Tibial nerve (tissue), 4 donors: ENCODE results near the gene METTL18. TPM values are rescaled to one million over a fixed set of nuclear protein-coding genes. Genes with fewer than 3 reads are reported as not detected.

Experiments used
- DNase-seq, 2 donors: peaks; one replicate each; pipeline ENCODE4 v3.0.0-alpha.2; 2019; ENCODE audit warnings: low spot score in 2 of 2
- H3K27ac ChIP-seq, 4 donors: fragments of 200-600 bp; sonication (generic) in 3 of 4; one replicate each; pipeline ENCODE4 v1.5.1; 2017 to 2019; ENCODE audit warnings: mild to moderate bottlenecking in 1 of 4
- H3K27me3 ChIP-seq, 2 donors: fragments of 200-600 bp; sonication (generic) in 1 of 2; one replicate each; pipeline versions ENCODE4 v1.5.1 to v1.6.0; 2017 to 2019
- H3K36me3 ChIP-seq, 3 donors: fragments of 200-600 bp; sonication (generic); one replicate each; pipeline ENCODE4 v1.5.1; 2018 to 2019
- H3K4me1 ChIP-seq, 4 donors: fragments of 200-600 bp; sonication (generic) in 3 of 4; one replicate each; pipeline ENCODE4 v1.5.1; 2017 to 2019
- H3K4me3 ChIP-seq, 4 donors: fragments of 200-600 bp; sonication (generic) in 3 of 4; one replicate each; pipeline ENCODE4 v1.5.1; 2017 to 2019; ENCODE audit warnings: mild to moderate bottlenecking in 1 of 4, moderate library complexity in 1 of 4
- H3K9me3 ChIP-seq, 4 donors: fragments of 200-600 bp; sonication (generic) in 3 of 4; one replicate each; pipeline ENCODE4 v1.5.1; 2017 to 2019
- EP300 ChIP-seq, 2 donors: sonication (generic); formaldehyde crosslinking; IDR thresholded peaks; one replicate each; pipeline ENCODE4 v1.6.1; 2017; ENCODE audit warnings: antibody characterized with exemption in 2 of 2, mild to moderate bottlenecking in 1 of 2
- POLR2A ChIP-seq, 2 donors: fragments of 450-650 bp; IDR thresholded peaks; one replicate each; pipeline ENCODE4 v1.6.1; 2017; ENCODE audit warnings: antibody characterized with exemption in 2 of 2, mild to moderate bottlenecking in 2 of 2, moderate library complexity in 2 of 2
- whole genome bisulfite sequencing, 2 donors: methylation state at CpG; one replicate each; pipeline ENCODE4 v1.1.5; 2018; 5-methylcytosine and 5-hydroxymethylcytosine counted together
- total RNA-seq, 4 donors: library from RNA; depleted of rRNA; stranded (reverse); fragments of >200 nt; gene quantifications; one replicate each; pipeline ENCODE4 v1.1.0, GENCODE V29; 2016
- TF ChIP-seq, protein P1 (sequence below), 5 experiments: fragments of 200-600 bp in 3 of 5; fragments of 450-650 bp in 2 of 5; sonication (generic) in 3 of 5; IDR thresholded peaks; one replicate each; pipeline ENCODE4 v1.5.1; 2016 to 2019; ENCODE audit warnings: antibody characterized with exemption in 5 of 5, mild to moderate bottlenecking in 3 of 5, moderate library complexity in 2 of 5

The METTL18 gene
- total RNA-seq, 4 donors from 2014 or later: 4.2 to 9.0 (median 6.0) TPM

DNA sequence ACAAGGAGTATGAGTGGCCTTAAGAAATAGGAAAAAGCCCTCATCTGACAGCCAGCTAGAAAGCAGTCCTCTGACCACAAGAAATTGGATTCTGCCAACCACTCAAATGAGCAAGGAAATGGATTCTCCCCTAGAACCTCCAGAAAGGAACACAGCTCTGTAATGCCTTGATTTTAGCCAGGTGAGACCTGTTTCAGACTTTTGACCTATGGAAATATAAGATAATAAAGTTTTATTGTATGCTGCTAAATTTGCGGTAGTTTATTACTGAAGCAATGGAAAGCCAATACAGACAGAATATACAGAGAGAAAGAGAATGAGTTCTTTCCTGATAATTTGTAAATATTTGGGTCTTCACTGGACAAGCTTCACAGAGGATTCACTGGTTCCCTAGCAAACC is 32.0 kb downstream of the METTL18 start:
- H3K4me3 ChIP-seq: no peak overlapping the region
- no peaks in the 10 kb centered on the region for H3K36me3 ChIP-seq
- no peaks in the 10 kb centered on the region for H3K27me3 ChIP-seq
- H3K27ac ChIP-seq: no peak overlapping the region
- no peaks in the 10 kb centered on the region for H3K4me1 ChIP-seq
- WGBS, 2 donors: 96 to 97% methylated on average over 1 of the region's 1 CpG
- TF ChIP-seq POLR2A (IDR thresholded peaks at IDR 0.05): no peak
- TF ChIP-seq, protein P1, sequence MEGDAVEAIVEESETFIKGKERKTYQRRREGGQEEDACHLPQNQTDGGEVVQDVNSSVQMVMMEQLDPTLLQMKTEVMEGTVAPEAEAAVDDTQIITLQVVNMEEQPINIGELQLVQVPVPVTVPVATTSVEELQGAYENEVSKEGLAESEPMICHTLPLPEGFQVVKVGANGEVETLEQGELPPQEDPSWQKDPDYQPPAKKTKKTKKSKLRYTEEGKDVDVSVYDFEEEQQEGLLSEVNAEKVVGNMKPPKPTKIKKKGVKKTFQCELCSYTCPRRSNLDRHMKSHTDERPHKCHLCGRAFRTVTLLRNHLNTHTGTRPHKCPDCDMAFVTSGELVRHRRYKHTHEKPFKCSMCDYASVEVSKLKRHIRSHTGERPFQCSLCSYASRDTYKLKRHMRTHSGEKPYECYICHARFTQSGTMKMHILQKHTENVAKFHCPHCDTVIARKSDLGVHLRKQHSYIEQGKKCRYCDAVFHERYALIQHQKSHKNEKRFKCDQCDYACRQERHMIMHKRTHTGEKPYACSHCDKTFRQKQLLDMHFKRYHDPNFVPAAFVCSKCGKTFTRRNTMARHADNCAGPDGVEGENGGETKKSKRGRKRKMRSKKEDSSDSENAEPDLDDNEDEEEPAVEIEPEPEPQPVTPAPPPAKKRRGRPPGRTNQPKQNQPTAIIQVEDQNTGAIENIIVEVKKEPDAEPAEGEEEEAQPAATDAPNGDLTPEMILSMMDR (IDR thresholded peaks at IDR 0.05): no peak
- no peak for TF ChIP-seq EP300 (IDR thresholded peaks at IDR 0.05)
- DNase-seq: no peak
- H3K9me3 ChIP-seq: peaks cover 0 to 4% (median 0%) of the 10 kb centered on the region in 4 donors

DNA sequence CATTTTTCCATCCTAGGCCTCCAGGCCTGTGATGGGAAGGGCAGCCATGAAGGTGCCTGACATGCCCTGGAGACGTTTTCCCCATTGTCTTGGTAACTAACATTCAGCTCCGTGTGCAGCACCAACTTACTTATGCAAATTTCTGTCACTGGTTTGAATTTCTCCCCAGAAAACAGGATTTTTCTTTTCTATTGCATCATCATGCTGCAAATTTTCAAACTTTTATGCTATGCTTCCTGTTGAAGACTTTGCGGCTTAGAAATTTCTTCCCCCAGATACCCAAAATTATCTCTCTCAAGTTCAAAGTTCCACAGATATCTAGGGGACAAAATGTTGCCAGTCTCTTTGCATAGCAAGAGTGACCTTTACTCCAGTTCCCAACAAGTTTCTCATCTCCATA is 35.7 kb downstream of the METTL18 start:
- no peak for DNase-seq
- WGBS, 2 donors: 87 to 89% methylated on average over 3 of the region's 3 CpGs
- H3K27me3 ChIP-seq: no peaks in the 10 kb centered on the region
- no peak overlapping the region for H3K4me3 ChIP-seq
- no peaks in the 10 kb centered on the region for H3K36me3 ChIP-seq
- no peak overlapping the region for H3K27ac ChIP-seq
- H3K9me3 ChIP-seq: peaks cover 0 to 4% (median 0%) of the 10 kb centered on the region in 4 donors
- no peaks in the 10 kb centered on the region for H3K4me1 ChIP-seq
- no peak for TF ChIP-seq EP300 (IDR thresholded peaks at IDR 0.05)
- TF ChIP-seq POLR2A (IDR thresholded peaks at IDR 0.05): no peak

DNA sequence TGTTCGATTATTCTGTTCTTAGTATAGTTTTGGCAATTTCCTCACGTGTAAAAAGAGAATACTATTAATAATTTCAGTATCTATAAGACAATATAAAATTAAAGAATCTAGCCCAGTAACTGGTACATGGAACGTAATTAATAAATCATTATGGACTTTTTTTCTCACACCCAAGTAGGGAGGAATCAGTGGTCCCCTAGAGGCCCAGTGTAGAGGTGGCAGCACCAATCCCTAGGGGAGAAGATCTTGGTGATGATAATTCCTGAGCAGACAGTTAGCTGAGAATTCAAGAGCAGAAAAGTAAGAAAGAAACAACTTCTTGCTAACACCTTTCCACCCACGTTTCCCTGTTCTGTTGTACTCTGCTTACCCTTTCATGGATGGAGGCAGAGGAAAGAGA is 41.2 kb downstream of the METTL18 start:
- no peaks in the 10 kb centered on the region for H3K36me3 ChIP-seq
- no peaks in the 10 kb centered on the region for H3K9me3 ChIP-seq
- TF ChIP-seq POLR2A (IDR thresholded peaks at IDR 0.05) (no peak), EP300 (IDR thresholded peaks at IDR 0.05) (no peak)
- TF ChIP-seq, protein P1 (IDR thresholded peaks at IDR 0.05): no peak
- WGBS, 2 donors: 73 to 79% methylated on average over 4 of the region's 4 CpGs
- no peaks in the 10 kb centered on the region for H3K27me3 ChIP-seq
- no peak overlapping the region for H3K4me3 ChIP-seq
- no peak overlapping the region for H3K27ac ChIP-seq
- no peaks in the 10 kb centered on the region for H3K4me1 ChIP-seq
- DNase-seq: no peak

GRCh38 chr1:169750041-169750440 is 44.7 kb downstream of the METTL18 start:
- WGBS, 2 donors: 78 to 85% methylated on average over 1 of the region's 1 CpG

DNA sequence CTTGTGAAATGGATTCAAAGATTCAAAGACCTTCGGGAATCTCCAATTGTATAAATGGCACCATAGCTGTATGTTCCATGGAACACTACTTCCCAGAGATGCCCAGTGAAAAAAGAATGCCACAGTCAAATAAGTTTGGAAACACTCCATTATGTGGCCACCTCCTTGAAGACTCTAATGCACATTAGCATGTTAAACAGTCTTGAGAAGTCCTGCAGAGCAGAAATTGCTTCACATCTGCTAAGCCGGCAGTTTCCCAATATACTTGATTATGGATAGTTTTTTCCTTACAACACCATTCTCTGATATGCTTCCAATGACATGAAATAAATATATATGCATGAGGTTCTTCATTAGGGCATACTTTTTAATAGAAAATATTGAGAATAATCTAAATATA is 48.2 kb downstream of the METTL18 start:
- 87 to 92% methylated on average over 2 of the region's 2 CpGs for WGBS, 2 donors
- DNase-seq: no peak
- TF ChIP-seq POLR2A (IDR thresholded peaks at IDR 0.05): no peak
- H3K27me3 ChIP-seq: no peaks in the 10 kb centered on the region
- H3K4me1 ChIP-seq: peaks cover 0 to 21% (median 1%) of the 10 kb centered on the region in 4 donors
- H3K27ac ChIP-seq: no peak overlapping the region
- peaks cover 0 to 3% (median 0%) of the 10 kb centered on the region in 4 donors for H3K9me3 ChIP-seq
- H3K36me3 ChIP-seq: no peaks in the 10 kb centered on the region
- no peak overlapping the region for H3K4me3 ChIP-seq

More at GRCh38 chr1:169750041-169750440, 44.7 kb downstream of the METTL18 start:
- H3K27ac ChIP-seq: no peak overlapping the region
- DNase-seq: no peak
- H3K9me3 ChIP-seq: no peaks in the 10 kb centered on the region
- peaks cover 0 to 4% (median 0%) of the 10 kb centered on the region in 4 donors for H3K4me1 ChIP-seq
- H3K36me3 ChIP-seq: no peaks in the 10 kb centered on the region
- H3K4me3 ChIP-seq: no peak overlapping the region
- TF ChIP-seq, protein P1 (IDR thresholded peaks at IDR 0.05): no peak
- TF ChIP-seq EP300 (IDR thresholded peaks at IDR 0.05): no peak
- no peak for TF ChIP-seq POLR2A (IDR thresholded peaks at IDR 0.05)
- H3K27me3 ChIP-seq: no peaks in the 10 kb centered on the region

- DNase-seq: peak in 1 of 2 donors; percentile 47
- WGBS, 2 donors: 31 to 37% methylated on average over 5 of the region's 5 CpGs
- Histone ChIP-seq H3K27me3 (no peaks in the 10 kb centered on the region), H3K27ac (peak overlapping the region in 2 of 4 donors; percentile 56 to 64), H3K9me3 (peaks cover 0 to 3% (median 0%) of the 10 kb centered on the region in 4 donors), H3K4me1 (peaks cover 0 to 34% (median 3%) of the 10 kb centered on the region in 4 donors), H3K36me3 (no peaks in the 10 kb centered on the region), H3K4me3 (no peak overlapping the region)
- no peak for TF ChIP-seq POLR2A (IDR thresholded peaks at IDR 0.05)
- TF ChIP-seq, protein P1 (IDR thresholded peaks at IDR 0.05): no peak
- TF ChIP-seq EP300 (IDR thresholded peaks at IDR 0.05): peak in 1 of 2 donors; percentile 89
Observed at GRCh38 chr1:169745015-169745861, 49.5 kb downstream of the METTL18 start.
